ENCODE results near the gene SH2B3.
A peak's percentile ranks its signal among the peaks of the same experiment; 100 is the strongest.
"Not testable (repeated sequence)": the region's sequence is repeated elsewhere in the genome, so short reads cannot be mapped to it uniquely, and the experiment has no call there.

SH2B3 gene

GRCh38 chr12:111369496-111370220, 36.1 kb upstream of the SH2B3 start:
- Histone ChIP-seq H3K36me3 (ENCODE audit: control insufficient read depth, low read length) (no peaks in the 10 kb centered on the region), H3K27ac (ENCODE audit: low read depth, low read length) (no peak overlapping the region), H3K9me3 (ENCODE audit: control insufficient read depth, insufficient read depth, low read length) (no peaks in the 10 kb centered on the region), H3K9me2 (replicated peaks; ENCODE audit: control insufficient read depth, low read length) (no peaks in the 10 kb centered on the region), H3K4me3 (ENCODE audit: low read length) (peak overlapping the region; percentile 71), H3K27me3 (ENCODE audit: control insufficient read depth, low read length) (peaks cover 25% of the 10 kb centered on the region), H3K4me2 (ENCODE audit: low read length) (peak overlapping the region; percentile 59), H3K79me2 (ENCODE audit: control insufficient read depth, low read length) (no peaks in the 10 kb centered on the region), H4K20me1 (ENCODE audit: control insufficient read depth, insufficient read depth, low read depth, low read length) (no peaks in the 10 kb centered on the region), H3F3A (ENCODE audit: control insufficient read depth, insufficient read depth) (no peaks in the 10 kb centered on the region), H3K4me1 (ENCODE audit: control insufficient read depth, low read length) (peaks cover 15% of the 10 kb centered on the region)
- TF ChIP-seq CTCF (IDR thresholded peaks at IDR 0.05; ENCODE audit: low read depth, low read length, poor library complexity, severe bottlenecking): no peak
- no peak for TF ChIP-seq EZH2phosphoT487 (IDR thresholded peaks at IDR 0.05; ENCODE audit: borderline replicate concordance, low read length)

DNA sequence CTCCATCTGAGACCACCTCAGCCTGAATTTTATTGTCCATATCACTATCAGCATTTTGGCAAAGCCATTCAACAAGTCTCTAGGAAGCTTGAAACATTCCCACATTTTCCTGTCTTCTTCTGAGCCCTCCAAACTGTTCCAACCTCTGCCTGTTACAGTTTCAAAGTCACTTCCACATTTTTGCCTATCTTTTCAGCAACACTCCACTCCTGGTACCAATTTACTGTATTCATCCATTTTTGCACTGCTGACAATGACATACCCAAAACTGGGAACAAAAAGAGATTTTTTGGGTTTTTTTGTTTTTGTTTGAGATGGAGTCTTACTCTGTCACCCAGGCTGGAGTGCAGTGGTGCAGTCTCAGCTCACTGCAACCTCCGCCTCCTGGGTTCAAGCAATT, 32.5 kb upstream of the SH2B3 start:
- not testable (repeated sequence) for H3K36me3 ChIP-seq (ENCODE audit: control insufficient read depth, low read length); H4K20me1 ChIP-seq (ENCODE audit: control insufficient read depth, insufficient read depth, low read depth, low read length); H3F3A ChIP-seq (ENCODE audit: control insufficient read depth, insufficient read depth); H3K79me2 ChIP-seq (ENCODE audit: control insufficient read depth, low read length); H3K27me3 ChIP-seq (ENCODE audit: control insufficient read depth, low read length); H3K9me2 ChIP-seq (replicated peaks; ENCODE audit: control insufficient read depth, low read length); H3K4me3 ChIP-seq (ENCODE audit: low read length); H3K9me3 ChIP-seq (ENCODE audit: control insufficient read depth, insufficient read depth, low read length); H3K27ac ChIP-seq (ENCODE audit: low read depth, low read length); H3K4me2 ChIP-seq (ENCODE audit: low read length)
- peaks cover 14% of the 10 kb centered on the region for H3K4me1 ChIP-seq (ENCODE audit: control insufficient read depth, low read length)

DNA sequence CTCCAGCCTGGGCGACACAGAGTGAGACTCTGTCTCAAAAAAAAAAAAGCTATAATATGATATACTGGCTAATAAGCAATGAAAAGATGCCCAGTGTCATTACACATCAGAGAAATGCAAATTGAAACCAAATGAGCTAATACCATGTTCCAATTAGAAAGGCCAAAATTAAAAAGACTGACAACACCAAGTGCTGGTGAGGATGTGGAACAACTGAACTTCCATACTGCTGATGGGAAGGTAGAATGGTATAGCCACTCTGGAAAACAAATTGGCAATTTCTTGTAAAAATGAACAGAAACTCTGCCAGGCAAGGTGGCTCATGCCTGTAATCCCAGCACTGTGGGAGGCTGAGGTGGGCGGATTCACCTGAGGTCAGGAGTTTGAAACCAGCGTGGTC, 28.3 kb upstream of the SH2B3 start:
- Histone ChIP-seq H3K9me3 (ENCODE audit: control insufficient read depth, insufficient read depth, low read length) (peaks cover 3% of the 10 kb centered on the region; the same call in 1 of the 2 replicates), H3K4me2 (ENCODE audit: low read length) (no peak overlapping the region), H3K79me2 (ENCODE audit: control insufficient read depth, low read length) (no peaks in the 10 kb centered on the region), H3K27ac (ENCODE audit: low read depth, low read length) (no peak overlapping the region), H3K36me3 (ENCODE audit: control insufficient read depth, low read length) (no peaks in the 10 kb centered on the region), H3F3A (ENCODE audit: control insufficient read depth, insufficient read depth) (no peaks in the 10 kb centered on the region), H3K4me1 (ENCODE audit: control insufficient read depth, low read length) (no peaks in the 10 kb centered on the region), H3K9me2 (replicated peaks; ENCODE audit: control insufficient read depth, low read length) (no peaks in the 10 kb centered on the region), H3K4me3 (ENCODE audit: low read length) (no peak overlapping the region), H3K27me3 (ENCODE audit: control insufficient read depth, low read length) (peaks cover 3% of the 10 kb centered on the region; the same call in 1 of the 2 replicates), H4K20me1 (ENCODE audit: control insufficient read depth, insufficient read depth, low read depth, low read length) (no peaks in the 10 kb centered on the region)
- TF ChIP-seq EZH2phosphoT487 (IDR thresholded peaks at IDR 0.05; ENCODE audit: borderline replicate concordance, low read length): no peak
- no peak for TF ChIP-seq CTCF (IDR thresholded peaks at IDR 0.05; ENCODE audit: low read depth, low read length, poor library complexity, severe bottlenecking)

- TF ChIP-seq EZH2phosphoT487 (IDR thresholded peaks at IDR 0.05; ENCODE audit: borderline replicate concordance, low read length) (no peak), CTCF (IDR thresholded peaks at IDR 0.05; ENCODE audit: low read depth, low read length, poor library complexity, severe bottlenecking) (no peak)
- H3K27ac ChIP-seq (ENCODE audit: low read depth, low read length): no peak overlapping the region
These were observed 25.7 kb upstream of the SH2B3 start for GRCh38 chr12:111379942-111380554.

More at GRCh38 chr12:111379942-111380554, 25.7 kb upstream of the SH2B3 start:
- no peaks in the 10 kb centered on the region for H4K20me1 ChIP-seq (ENCODE audit: control insufficient read depth, insufficient read depth, low read depth, low read length)
- no peak overlapping the region for H3K4me3 ChIP-seq (ENCODE audit: low read length)
- no peaks in the 10 kb centered on the region for H3K4me1 ChIP-seq (ENCODE audit: control insufficient read depth, low read length)
- peaks cover 3% of the 10 kb centered on the region; the same call in 1 of the 2 replicates for H3K9me3 ChIP-seq (ENCODE audit: control insufficient read depth, insufficient read depth, low read length)
- H3K36me3 ChIP-seq (ENCODE audit: control insufficient read depth, low read length): no peaks in the 10 kb centered on the region
- peaks cover 7% of the 10 kb centered on the region for H3K27me3 ChIP-seq (ENCODE audit: control insufficient read depth, low read length)
- no peaks in the 10 kb centered on the region for H3F3A ChIP-seq (ENCODE audit: control insufficient read depth, insufficient read depth)
- no peaks in the 10 kb centered on the region for H3K9me2 ChIP-seq (replicated peaks; ENCODE audit: control insufficient read depth, low read length)
- no peak overlapping the region for H3K4me2 ChIP-seq (ENCODE audit: low read length)
- no peaks in the 10 kb centered on the region for H3K79me2 ChIP-seq (ENCODE audit: control insufficient read depth, low read length)

Measured in DOHH2 (cell line).